Measurements from ENCODE around the gene USPL1.

GRCh38 chr13:30685320-30685859 lies 67.7 kb downstream of the USPL1 start:
- TF ChIP-seq EP300 (IDR thresholded peaks at IDR 0.05) (no peak), CEBPB (IDR thresholded peaks at IDR 0.05) (no peak), BHLHE40 (IDR thresholded peaks at IDR 0.05; ENCODE audit: low read depth, low read length) (no peak), POLR2A (IDR thresholded peaks at IDR 0.05; ENCODE audit: low read length) (no peak), PBX3 (IDR thresholded peaks at IDR 0.05) (no peak), MAX (IDR thresholded peaks at IDR 0.05) (no peak), CHD2 (IDR thresholded peaks at IDR 0.05; ENCODE audit: low read length, partially characterized antibody) (no peak), POLR2AphosphoS2 (conservative IDR thresholded peaks at IDR 0.05; ENCODE audit: low read length) (no peak), ZNF302 (CRISPR knock-in tag; IDR thresholded peaks at IDR 0.05) (no peak), RAD21 (conservative IDR thresholded peaks at IDR 0.05 in 1 of 2, IDR thresholded peaks at IDR 0.05 in 1 of 2) (no peak), RNF2 (IDR thresholded peaks at IDR 0.05; ENCODE audit: borderline replicate concordance, low read depth) (no peak), HMGXB4 (CRISPR knock-in tag; IDR thresholded peaks at IDR 0.05; ENCODE audit: borderline replicate concordance) (no peak)
- TF ChIP-seq, protein P1, sequence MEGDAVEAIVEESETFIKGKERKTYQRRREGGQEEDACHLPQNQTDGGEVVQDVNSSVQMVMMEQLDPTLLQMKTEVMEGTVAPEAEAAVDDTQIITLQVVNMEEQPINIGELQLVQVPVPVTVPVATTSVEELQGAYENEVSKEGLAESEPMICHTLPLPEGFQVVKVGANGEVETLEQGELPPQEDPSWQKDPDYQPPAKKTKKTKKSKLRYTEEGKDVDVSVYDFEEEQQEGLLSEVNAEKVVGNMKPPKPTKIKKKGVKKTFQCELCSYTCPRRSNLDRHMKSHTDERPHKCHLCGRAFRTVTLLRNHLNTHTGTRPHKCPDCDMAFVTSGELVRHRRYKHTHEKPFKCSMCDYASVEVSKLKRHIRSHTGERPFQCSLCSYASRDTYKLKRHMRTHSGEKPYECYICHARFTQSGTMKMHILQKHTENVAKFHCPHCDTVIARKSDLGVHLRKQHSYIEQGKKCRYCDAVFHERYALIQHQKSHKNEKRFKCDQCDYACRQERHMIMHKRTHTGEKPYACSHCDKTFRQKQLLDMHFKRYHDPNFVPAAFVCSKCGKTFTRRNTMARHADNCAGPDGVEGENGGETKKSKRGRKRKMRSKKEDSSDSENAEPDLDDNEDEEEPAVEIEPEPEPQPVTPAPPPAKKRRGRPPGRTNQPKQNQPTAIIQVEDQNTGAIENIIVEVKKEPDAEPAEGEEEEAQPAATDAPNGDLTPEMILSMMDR (IDR thresholded peaks at IDR 0.05), result no peak
- TF ChIP-seq, protein P2, sequence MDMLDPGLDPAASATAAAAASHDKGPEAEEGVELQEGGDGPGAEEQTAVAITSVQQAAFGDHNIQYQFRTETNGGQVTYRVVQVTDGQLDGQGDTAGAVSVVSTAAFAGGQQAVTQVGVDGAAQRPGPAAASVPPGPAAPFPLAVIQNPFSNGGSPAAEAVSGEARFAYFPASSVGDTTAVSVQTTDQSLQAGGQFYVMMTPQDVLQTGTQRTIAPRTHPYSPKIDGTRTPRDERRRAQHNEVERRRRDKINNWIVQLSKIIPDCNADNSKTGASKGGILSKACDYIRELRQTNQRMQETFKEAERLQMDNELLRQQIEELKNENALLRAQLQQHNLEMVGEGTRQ (IDR thresholded peaks at IDR 0.05), result no peak

Data from A549 (cell line).